IPS-15b (cell line): Measurements from ENCODE around the gene CBX8.
"Not testable (repeated sequence)": the region's sequence is repeated elsewhere in the genome, so short reads cannot be mapped to it uniquely, and the experiment has no call there.

Experiments used
- H3K27me3 ChIP-seq: one replicate; pipeline ENCODE4 v1.6.1; 2013; ENCODE audit warnings: low read length; ENCODE audit not compliant: control insufficient read depth, insufficient read depth
- H3K36me3 ChIP-seq: one replicate; pipeline ENCODE4 v1.6.1; 2013; ENCODE audit warnings: low read length; ENCODE audit not compliant: control insufficient read depth, insufficient read depth
- H3K4me1 ChIP-seq: one replicate; pipeline ENCODE4 v1.6.1; 2013; ENCODE audit warnings: mild to moderate bottlenecking, low read length; ENCODE audit not compliant: control insufficient read depth, insufficient read depth
- H3K4me3 ChIP-seq: one replicate; pipeline ENCODE4 v1.5.1; 2013; ENCODE audit warnings: low read depth, low read length
- H3K9ac ChIP-seq: one replicate; pipeline ENCODE4 v1.6.1; 2013; ENCODE audit warnings: low read depth, mild to moderate bottlenecking, low read length
- H3K9me3 ChIP-seq: one replicate; pipeline ENCODE4 v1.6.1; 2013; ENCODE audit warnings: mild to moderate bottlenecking, low read length; ENCODE audit not compliant: control insufficient read depth, insufficient read depth

CBX8 gene

DNA sequence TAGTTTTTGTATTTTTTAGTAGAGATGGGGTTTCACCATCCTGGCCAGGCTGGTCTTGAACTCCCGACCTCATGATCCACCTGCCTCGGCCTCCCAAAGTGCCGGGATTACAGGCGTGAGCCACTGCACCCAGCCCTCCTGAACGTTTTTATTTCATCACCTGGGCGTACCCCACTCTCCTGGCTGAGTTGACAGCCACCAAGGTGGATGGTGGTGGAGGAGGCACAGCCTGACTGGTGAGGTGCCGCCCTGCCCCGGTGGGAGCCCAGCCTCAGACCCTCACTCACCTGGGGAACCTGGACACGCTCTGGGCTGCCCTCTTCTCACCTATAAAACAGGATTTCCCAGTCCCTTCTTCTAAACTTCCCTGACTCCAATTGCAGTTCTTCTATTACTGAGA is 24.2 kb downstream of the CBX8 start:
- not testable (repeated sequence) for H3K4me3 ChIP-seq, H3K9ac ChIP-seq, H3K36me3 ChIP-seq, H3K9me3 ChIP-seq, H3K4me1 ChIP-seq
- peaks cover 18% of the 10 kb centered on the region for H3K27me3 ChIP-seq

DNA sequence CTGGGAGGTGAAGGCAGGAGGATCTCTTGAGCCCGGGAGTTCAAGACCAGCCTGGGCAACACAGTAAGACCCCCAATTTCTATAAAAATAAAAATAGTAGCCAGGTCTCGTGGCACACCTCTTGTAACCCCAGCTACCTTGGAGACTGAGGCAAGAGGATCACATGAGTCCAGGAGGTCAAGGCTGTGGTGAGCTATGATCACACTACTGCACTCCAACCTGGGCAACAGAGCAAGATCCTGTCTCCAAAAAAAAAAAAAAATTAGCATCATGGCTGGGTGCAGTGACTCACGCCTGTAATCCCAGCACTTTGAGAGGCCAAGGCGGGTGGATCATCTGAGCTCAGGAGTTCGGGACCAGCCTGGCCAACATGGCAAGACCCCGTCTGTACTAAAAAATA is 25.6 kb downstream of the CBX8 start:
- Histone ChIP-seq H3K36me3 (peaks cover 2% of the 10 kb centered on the region), H3K27me3 (peaks cover 13% of the 10 kb centered on the region), H3K4me1 (no peaks in the 10 kb centered on the region), H3K4me3 (no peak overlapping the region), H3K9ac (no peak overlapping the region), H3K9me3 (no peaks in the 10 kb centered on the region)

DNA sequence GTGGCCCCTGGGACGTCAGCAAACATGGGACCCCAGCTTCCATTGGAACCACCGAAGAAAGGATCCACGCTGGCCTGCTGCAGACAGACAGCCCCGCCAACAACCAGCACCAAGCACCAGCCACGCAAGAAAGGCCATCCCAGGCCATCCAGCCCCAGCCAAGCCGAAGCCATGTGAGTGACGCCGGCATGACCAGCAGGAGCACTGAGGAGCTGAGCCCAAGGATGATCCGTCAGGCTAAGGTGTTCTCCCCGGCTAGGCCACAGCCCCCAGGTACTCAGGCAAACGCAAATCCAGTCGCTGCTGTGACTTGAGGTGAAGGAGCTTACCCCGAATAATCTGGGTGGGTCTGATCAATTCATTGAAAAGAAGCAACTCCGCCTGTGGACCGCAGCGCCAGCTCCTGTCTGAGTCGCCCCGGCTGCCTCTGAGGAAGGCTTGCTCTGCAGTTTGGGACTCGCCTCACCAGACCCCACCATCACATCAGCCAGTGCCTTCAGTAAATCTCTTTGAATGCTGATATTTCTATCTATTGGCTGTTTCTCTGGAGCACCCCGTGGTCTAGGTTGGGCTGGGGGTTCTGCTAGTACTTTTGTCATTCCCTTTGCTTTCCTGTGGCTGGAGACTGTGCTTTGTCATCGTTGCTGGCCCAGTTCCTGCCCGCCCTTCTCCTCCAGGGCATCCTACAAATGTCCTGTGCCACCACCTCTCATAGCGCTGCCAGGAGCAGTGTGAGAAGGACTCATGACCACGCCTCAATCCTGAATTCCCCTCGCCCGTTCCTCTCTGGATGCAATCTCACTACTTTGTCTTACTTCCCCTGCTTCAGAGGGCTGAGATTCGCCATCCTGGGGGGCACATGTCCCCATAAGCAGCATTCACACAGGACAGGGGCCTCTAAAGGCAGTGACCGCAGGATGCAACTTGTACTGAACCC is 27.0 kb downstream of the CBX8 start:
- Histone ChIP-seq H3K9me3 (no peaks in the 10 kb centered on the region), H3K27me3 (peaks cover under 1% of the 10 kb centered on the region), H3K9ac (no peak overlapping the region), H3K36me3 (peaks cover 2% of the 10 kb centered on the region), H3K4me1 (no peaks in the 10 kb centered on the region), H3K4me3 (no peak overlapping the region)

DNA sequence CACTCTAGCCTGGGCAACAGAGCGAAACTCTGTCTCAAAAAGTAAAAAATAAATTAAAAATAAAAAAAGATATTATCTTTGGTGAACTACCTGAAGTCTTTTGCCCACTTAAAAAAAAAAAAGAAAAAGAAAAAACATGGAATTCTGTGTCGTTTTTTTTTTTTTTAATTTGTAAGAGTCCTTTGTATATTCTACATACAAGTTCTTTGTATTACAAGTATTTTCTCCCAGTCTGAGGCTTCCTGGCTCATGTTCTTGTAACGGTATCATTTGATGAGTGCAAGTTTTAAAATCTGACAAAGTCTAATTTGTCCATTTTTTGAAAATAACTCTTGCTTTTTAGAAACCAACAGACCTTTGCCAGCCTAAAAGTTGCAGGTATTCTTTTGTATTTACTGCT is 31.2 kb downstream of the CBX8 start:
- no peaks in the 10 kb centered on the region for H3K9me3 ChIP-seq
- no peaks in the 10 kb centered on the region for H3K27me3 ChIP-seq
- no peaks in the 10 kb centered on the region for H3K4me1 ChIP-seq
- H3K9ac ChIP-seq: no peak overlapping the region
- peaks cover 2% of the 10 kb centered on the region for H3K36me3 ChIP-seq
- no peak overlapping the region for H3K4me3 ChIP-seq

DNA sequence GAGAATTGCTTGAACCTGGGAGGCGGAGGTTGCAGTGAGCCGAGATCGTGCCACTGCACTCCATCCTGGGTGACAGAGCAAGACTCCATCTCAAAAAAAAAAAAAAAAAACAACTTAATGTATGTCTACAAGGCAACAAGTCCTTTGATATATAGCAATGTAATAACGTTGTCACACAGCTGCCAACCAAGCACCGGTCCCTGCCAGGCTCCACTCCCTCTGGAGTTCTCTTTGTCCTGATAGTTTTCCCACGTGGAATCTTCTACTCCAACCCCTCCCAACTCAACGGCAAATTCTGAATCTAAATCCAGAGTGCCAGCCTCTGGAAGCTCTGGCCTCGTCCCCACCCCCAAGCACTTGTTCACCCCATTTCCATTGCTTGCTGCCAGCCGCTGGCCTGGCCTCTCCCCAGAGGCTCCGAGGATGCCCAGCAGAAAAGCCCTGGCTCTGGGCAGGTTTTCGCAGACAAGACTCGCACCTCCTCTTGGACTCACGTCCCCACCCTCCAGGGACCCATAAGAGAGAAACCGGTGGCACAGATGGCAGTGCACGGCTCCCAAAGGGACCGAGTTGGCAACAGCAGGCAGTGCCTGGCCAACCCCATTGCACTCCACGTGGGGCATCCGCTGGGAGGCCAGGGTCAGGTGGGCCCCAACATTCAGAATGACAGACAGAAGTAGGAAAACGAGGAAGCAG is 34.8 kb downstream of the CBX8 start:
- Histone ChIP-seq H3K27me3 (no peaks in the 10 kb centered on the region), H3K4me1 (no peaks in the 10 kb centered on the region), H3K36me3 (no peaks in the 10 kb centered on the region), H3K9me3 (no peaks in the 10 kb centered on the region), H3K4me3 (no peak overlapping the region), H3K9ac (no peak overlapping the region)

DNA sequence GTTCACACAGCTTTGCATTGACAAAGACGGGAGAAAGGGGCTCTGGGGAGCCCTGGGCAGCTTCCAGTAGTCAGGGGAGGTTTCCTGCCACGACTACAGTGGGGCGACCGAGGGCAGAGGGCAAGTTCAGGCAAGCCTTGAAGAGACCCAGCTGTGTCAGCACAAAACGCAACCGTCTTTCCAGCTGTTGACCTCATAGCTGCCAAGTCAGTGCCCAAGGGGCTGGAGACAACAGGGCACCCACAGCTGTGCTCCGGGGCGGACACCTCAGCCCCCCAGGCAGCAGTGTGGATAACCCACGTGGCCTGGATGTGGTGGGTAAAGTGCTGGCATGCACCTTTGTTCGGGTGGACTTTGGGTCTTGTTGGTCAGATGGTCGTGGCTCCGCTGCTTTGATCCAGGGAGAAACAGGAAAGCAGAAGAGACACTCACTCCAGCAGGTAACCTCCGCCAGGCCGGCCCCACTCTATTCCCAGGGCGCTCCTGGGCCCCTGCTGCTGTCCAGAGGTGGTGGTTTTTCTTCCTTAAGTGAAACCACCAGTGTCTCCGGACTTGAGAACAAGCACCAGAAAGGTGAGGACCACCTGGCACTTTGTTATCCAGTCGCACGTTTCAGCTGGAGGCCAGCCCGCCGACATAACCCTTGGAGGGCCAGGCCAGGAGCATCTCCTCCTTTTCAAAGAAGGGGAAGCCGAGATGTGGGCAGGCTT is 36.5 kb downstream of the CBX8 start:
- no peaks in the 10 kb centered on the region for H3K4me1 ChIP-seq
- no peak overlapping the region for H3K9ac ChIP-seq
- no peaks in the 10 kb centered on the region for H3K9me3 ChIP-seq
- no peaks in the 10 kb centered on the region for H3K27me3 ChIP-seq
- no peaks in the 10 kb centered on the region for H3K36me3 ChIP-seq
- H3K4me3 ChIP-seq: no peak overlapping the region

DNA sequence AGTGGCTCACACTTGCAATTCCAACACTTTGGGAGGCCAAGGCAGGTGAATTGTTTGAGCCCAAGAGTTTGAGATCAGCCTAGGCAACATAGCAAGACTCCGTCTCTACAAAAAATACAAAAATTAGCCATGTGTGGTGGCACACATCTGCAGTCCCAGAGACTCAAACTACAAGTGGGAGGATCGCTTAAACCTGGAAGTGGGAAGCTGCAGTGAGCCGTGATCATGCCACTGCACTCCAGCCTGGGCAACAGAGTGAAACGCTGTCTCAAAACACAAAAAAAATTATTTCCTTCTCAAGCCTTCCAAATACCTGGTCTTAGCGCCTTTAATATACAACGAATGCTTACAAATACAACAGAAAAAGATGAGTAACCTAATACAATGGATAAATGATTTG is 38.6 kb downstream of the CBX8 start:
- no peaks in the 10 kb centered on the region for H3K4me1 ChIP-seq
- H3K9me3 ChIP-seq: no peaks in the 10 kb centered on the region
- no peak overlapping the region for H3K4me3 ChIP-seq
- no peak overlapping the region for H3K9ac ChIP-seq
- no peaks in the 10 kb centered on the region for H3K36me3 ChIP-seq
- H3K27me3 ChIP-seq: no peaks in the 10 kb centered on the region

DNA sequence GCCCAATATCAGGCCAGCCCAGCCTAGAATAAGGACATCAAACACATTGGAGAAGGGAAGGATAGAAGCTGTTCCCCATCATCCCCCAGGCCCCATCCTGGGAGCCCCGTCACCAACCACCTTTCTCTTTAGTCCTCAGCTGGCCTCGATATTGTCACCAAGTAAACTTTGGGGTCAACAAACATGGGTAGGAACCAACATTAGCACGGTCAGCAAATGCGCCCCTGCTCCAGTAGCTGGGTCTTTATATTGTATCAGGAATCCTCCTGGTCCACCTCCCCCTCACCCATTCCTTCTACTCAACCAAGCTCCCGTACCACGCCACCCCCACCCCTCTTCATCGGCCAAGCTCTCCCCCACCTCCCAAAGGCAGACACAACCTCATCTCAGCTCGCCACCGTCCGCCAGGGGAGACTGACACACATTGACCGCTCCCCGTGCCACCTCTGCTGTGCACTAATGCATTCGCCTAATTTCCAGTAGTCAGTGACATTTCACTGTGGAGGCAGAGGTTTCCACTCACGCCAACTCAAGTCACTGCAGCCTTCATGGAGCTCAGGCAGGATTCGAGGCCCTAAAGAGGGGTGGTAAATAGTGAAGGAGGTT is 39.6 kb downstream of the CBX8 start:
- no peaks in the 10 kb centered on the region for H3K9me3 ChIP-seq
- H3K4me3 ChIP-seq: no peak overlapping the region
- no peaks in the 10 kb centered on the region for H3K36me3 ChIP-seq
- no peak overlapping the region for H3K9ac ChIP-seq
- H3K27me3 ChIP-seq: no peaks in the 10 kb centered on the region
- no peaks in the 10 kb centered on the region for H3K4me1 ChIP-seq

DNA sequence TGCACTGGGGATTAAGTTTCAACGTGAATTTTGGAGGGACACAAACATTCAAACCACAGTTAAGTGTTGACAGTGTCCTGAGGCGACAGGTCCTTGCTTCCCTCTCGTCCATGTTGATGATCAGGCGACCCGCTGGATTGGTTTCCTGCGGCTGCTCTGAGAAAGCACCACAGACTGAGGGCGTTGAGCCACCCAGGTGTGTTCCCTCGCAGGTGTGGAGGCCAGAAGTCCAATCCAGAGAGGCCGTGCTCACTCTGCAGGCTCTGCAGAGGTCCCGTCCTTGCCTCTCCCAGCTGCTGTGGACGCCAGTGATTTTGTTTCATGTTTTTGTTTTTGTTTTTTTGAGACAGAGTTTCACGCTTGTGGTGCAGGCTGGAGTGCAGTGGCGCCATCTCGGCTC is 41.3 kb downstream of the CBX8 start:
- peaks cover 2% of the 10 kb centered on the region for H3K27me3 ChIP-seq
- H3K9me3 ChIP-seq: no peaks in the 10 kb centered on the region
- H3K4me1 ChIP-seq: no peaks in the 10 kb centered on the region
- H3K9ac ChIP-seq: no peak overlapping the region
- H3K36me3 ChIP-seq: no peaks in the 10 kb centered on the region
- no peak overlapping the region for H3K4me3 ChIP-seq

DNA sequence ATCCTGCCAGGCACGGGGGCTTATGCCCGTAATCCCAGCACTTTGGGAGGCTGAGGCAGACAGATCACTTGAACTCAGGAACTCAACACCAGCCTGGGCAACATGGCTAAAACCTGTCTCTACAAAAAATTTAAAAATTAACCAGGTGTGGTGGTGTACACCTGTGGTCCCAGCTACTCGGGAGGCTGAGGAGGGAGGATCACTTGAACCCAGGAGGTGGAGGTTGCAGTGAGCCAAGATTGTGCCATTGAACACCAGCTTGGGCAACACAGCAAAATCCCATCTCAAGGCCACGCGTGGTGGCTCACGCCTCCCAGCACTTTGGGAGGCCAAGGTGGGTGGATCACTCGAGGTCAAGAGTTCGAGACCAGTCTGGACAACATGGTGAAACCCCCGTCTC is 42.0 kb downstream of the CBX8 start:
- H3K9me3 ChIP-seq, H3K27me3 ChIP-seq, H3K9ac ChIP-seq, H3K36me3 ChIP-seq, H3K4me3 ChIP-seq, H3K4me1 ChIP-seq: not testable (repeated sequence)

DNA sequence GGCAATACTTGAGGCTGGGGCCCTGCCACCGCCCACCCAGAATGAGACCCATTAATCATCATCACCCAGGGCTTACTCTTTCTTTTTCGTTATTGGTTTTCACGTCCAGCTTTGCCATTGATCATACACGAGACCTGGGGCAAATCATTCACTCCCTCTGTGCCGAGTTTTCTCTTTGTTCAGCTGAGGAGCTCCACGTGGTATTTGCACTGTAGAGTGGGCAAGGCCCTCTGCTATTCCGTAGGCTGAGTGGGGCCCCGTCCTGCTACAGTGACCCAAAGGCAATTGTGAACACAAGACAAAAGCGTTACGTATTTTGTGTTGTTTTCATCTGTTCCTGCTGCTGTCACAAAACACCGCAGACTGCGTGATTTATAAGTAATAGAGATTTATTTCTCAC is 42.5 kb downstream of the CBX8 start:
- H3K9ac ChIP-seq: no peak overlapping the region
- no peaks in the 10 kb centered on the region for H3K4me1 ChIP-seq
- H3K4me3 ChIP-seq: no peak overlapping the region
- H3K27me3 ChIP-seq: peaks cover 11% of the 10 kb centered on the region
- H3K36me3 ChIP-seq: no peaks in the 10 kb centered on the region
- no peaks in the 10 kb centered on the region for H3K9me3 ChIP-seq
